Endothelial cell of umbilical vein (primary cell): ENCODE measurements around the gene EPB41L2. TPM values are rescaled to one million over a fixed set of nuclear protein-coding genes. Genes with fewer than 3 reads are reported as not detected.

Experiments
- BruUV-seq: library from RNA; stranded (reverse); fragments of 400-500 nt; replicated peaks from 2 replicates; lab custom pipeline; 2021; lab: Mats Ljungman, UMichigan
- CTCF ChIA-PET: fragments of 300-600, 350-600 bp; sonication (Branson Sonifier 250); formaldehyde crosslinking; loops from one replicate; lab custom pipeline; 2021; ENCODE audit warnings: antibody characterized with exemption, inconsistent platforms; lab: Charles Lee
- POLR2A ChIA-PET: fragments of 300-600, 350-600 bp; sonication (Branson Sonifier 250); formaldehyde crosslinking; loops from one replicate; lab custom pipeline; 2021; ENCODE audit warnings: antibody characterized with exemption, inconsistent platforms; lab: Charles Lee
- DNase-seq: peaks from one replicate; pipeline ENCODE4 v3.0.0-alpha.2; 2011; ENCODE audit warnings: low read depth, low spot score
- FAIRE-seq: peaks from 2 replicates; lab custom pipeline; 2011; peaks lifted over from hg19 to GRCh38; lab: Jason Lieb, UNC
- H2AFZ ChIP-seq: 2 replicates; pipeline ENCODE4 v1.6.0; 2012; ENCODE audit warnings: low read depth, low read length, control low read depth, inconsistent platforms
- H3K27ac ChIP-seq: 2 replicates; pipeline ENCODE4 v1.5.1; 2011; ENCODE audit warnings: low read depth, mild to moderate bottlenecking, control low read depth, low read length, moderate library complexity; ENCODE audit not compliant: insufficient read depth
- H3K27me3 ChIP-seq, 2 experiments: 2 replicates each; pipeline versions ENCODE4 v1.6.0 to v1.6.1; 2011; ENCODE audit warnings: low read length in 2 of 2, mixed read lengths in 1 of 2; ENCODE audit not compliant: control insufficient read depth in 2 of 2, insufficient read depth in 2 of 2
- H3K36me3 ChIP-seq, 2 experiments: 2 replicates in 1 of 2; 3 replicates in 1 of 2; pipeline ENCODE4 v1.5.1; 2011; ENCODE audit warnings: low read length in 2 of 2, mild to moderate bottlenecking in 1 of 2, moderate library complexity in 1 of 2; ENCODE audit not compliant: control insufficient read depth in 2 of 2, insufficient read depth in 2 of 2; ENCODE audit errors: extremely low read depth in 1 of 2
- H3K4me1 ChIP-seq: 3 replicates; pipeline ENCODE4 v1.5.1; 2011; ENCODE audit warnings: mild to moderate bottlenecking, low read length; ENCODE audit not compliant: control insufficient read depth, insufficient read depth; ENCODE audit errors: extremely low read depth
- H3K4me2 ChIP-seq: 2 replicates; pipeline ENCODE4 v1.6.1; 2011; ENCODE audit warnings: low read length, control low read depth, mixed read lengths; ENCODE audit not compliant: insufficient read depth
- H3K4me3 ChIP-seq, 3 experiments: fragments of 200-600 bp in 1 of 3; sonication (generic), shearing (Covaris generic) in 1 of 3; replicated peaks in 1 of 3; 2 replicates each; pipeline ENCODE4 v1.5.1; 2011 to 2016; ENCODE audit warnings: control low read depth in 3 of 3, low read length in 3 of 3, mild to moderate bottlenecking in 2 of 3, inconsistent platforms in 1 of 3, low read depth in 1 of 3, moderate library complexity in 1 of 3; ENCODE audit not compliant: insufficient read depth in 1 of 3
- H3K79me2 ChIP-seq: 2 replicates; pipeline ENCODE4 v1.6.0; 2012; ENCODE audit warnings: low read length, inconsistent platforms; ENCODE audit not compliant: control insufficient read depth, insufficient read depth
- H3K9ac ChIP-seq: replicated peaks from 2 replicates; pipeline ENCODE3; 2011; ENCODE audit warnings: low read length, control low read depth; ENCODE audit not compliant: insufficient read depth; ENCODE audit errors: extremely low read depth
- H3K9me1 ChIP-seq: replicated peaks from 3 replicates; pipeline ENCODE4 v1.6.0; 2011; ENCODE audit warnings: mild to moderate bottlenecking, low read length; ENCODE audit not compliant: control insufficient read depth, insufficient read depth; ENCODE audit errors: extremely low read depth
- H3K9me3 ChIP-seq: replicated peaks from 2 replicates; pipeline ENCODE4 v1.5.1; 2012; ENCODE audit warnings: low read length, inconsistent platforms; ENCODE audit not compliant: control insufficient read depth, insufficient read depth
- H4K20me1 ChIP-seq: replicated peaks from 2 replicates; pipeline ENCODE3; 2011; ENCODE audit warnings: mild to moderate bottlenecking, low read length; ENCODE audit not compliant: control insufficient read depth, insufficient read depth; ENCODE audit errors: extremely low read depth
- CTCF ChIP-seq, 2 donors: IDR thresholded peaks; 1 replicate in 1 of 2; 2 replicates in 1 of 2; pipeline ENCODE4 v1.5.1; 2011; ENCODE audit warnings: low read length in 2 of 2, mild to moderate bottlenecking in 2 of 2, moderate library complexity in 2 of 2, control low read depth in 1 of 2, inconsistent platforms in 1 of 2, low read depth in 1 of 2; ENCODE audit not compliant: insufficient read depth in 1 of 2; ENCODE audit errors: extremely low read depth in 1 of 2
- FOS ChIP-seq: IDR thresholded peaks from 2 replicates; pipeline ENCODE4 v1.6.1; 2011; ENCODE audit warnings: mild to moderate bottlenecking, low read length, moderate library complexity, borderline replicate concordance; ENCODE audit not compliant: insufficient read depth
- GATA2 ChIP-seq: IDR thresholded peaks from 2 replicates; pipeline ENCODE4 v1.7.0; 2011; ENCODE audit warnings: low read depth, mild to moderate bottlenecking, moderate library complexity, mixed read lengths, low read length; ENCODE audit not compliant: insufficient read length, insufficient read depth
- JUN ChIP-seq: IDR thresholded peaks from 2 replicates; pipeline ENCODE4 v1.6.1; 2011; ENCODE audit warnings: borderline replicate concordance, low read depth; ENCODE audit not compliant: insufficient read length, insufficient read depth
- MAX ChIP-seq: IDR thresholded peaks from 2 replicates; pipeline ENCODE4 v1.6.1; 2011; ENCODE audit not compliant: insufficient read depth, insufficient read length
- MYC ChIP-seq: IDR thresholded peaks from one replicate; pipeline ENCODE4 v1.6.1; 2011; ENCODE audit warnings: mild to moderate bottlenecking, low read depth, low read length
- POLR2A ChIP-seq: IDR thresholded peaks from 2 replicates; pipeline ENCODE4 v1.6.1; 2012; ENCODE audit warnings: low read depth, mild to moderate bottlenecking, control low read depth, low read length
- POLR2AphosphoS5 ChIP-seq: IDR thresholded peaks from 2 replicates; pipeline ENCODE4 v1.6.1; 2012; ENCODE audit warnings: low read depth, mild to moderate bottlenecking, control low read depth, low read length, moderate library complexity; ENCODE audit not compliant: insufficient read depth
- dilution Hi-C: fragments of 300-500 bp; cut with MboI; formaldehyde crosslinking; loops from one replicate; pipeline ENCODE4 v1.15.0; 2019; ENCODE audit warnings: low sequenced_read_pairs; ENCODE audit not compliant: extremely low pct_ligation_motif_present
- intact Hi-C: fragments of 100-400 bp; cut with micrococcal nuclease; formaldehyde crosslinking; loops from one replicate; pipeline ENCODE4 v1.10.0; 2022
- polyA plus RNA-seq, 4 experiments: library from polyadenylated mRNA; depleted of rRNA in 3 of 4; stranded (reverse) in 3 of 4; unstranded in 1 of 4; fragments of >200 nt; gene quantifications; 2 replicates each; pipeline versions ENCODE4 v1.2.1 to v1.2.3, GENCODE V29; 2011 to 2012; ENCODE audit warnings: missing spikeins in 1 of 4
- total RNA-seq: library from RNA; stranded (reverse); gene quantifications from 2 replicates; pipeline ENCODE4 v1.2.3, GENCODE V29; 2021

EPB41L2 gene
- total and polyA plus RNA-seq, 2 donors (not counting 3 experiments of a cell fraction or from before 2014, with no cell fraction given) = 26.5 to 87.7 TPM

GRCh38 chr6:130840050-130840449 is 223.0 kb downstream of the EPB41L2 start:
- intact Hi-C loops (no loop called here), dilution Hi-C loops (no loop called here)
- no TSS peak for BruUV-seq
- Histone ChIP-seq H3K27ac (no peak overlapping the region), H3K79me2 (no peaks in the 10 kb centered on the region), H3K9me1 (no peaks in the 10 kb centered on the region), H3K9ac (no peak overlapping the region), H3K4me2 (no peak overlapping the region), H4K20me1 (no peaks in the 10 kb centered on the region), H3K4me1 (no peaks in the 10 kb centered on the region), H3K27me3 (no peaks in the 10 kb centered on the region), H3K9me3 (no peaks in the 10 kb centered on the region), H3K4me3 (no peak overlapping the region), H2AFZ (no peak overlapping the region), H3K36me3 (no peaks in the 10 kb centered on the region)
- FAIRE-seq = no peak
- DNase-seq = no peak
- TF ChIP-seq FOS (no peak), JUN (no peak), POLR2AphosphoS5 (no peak), MAX (no peak), MYC (no peak), CTCF (IDR thresholded peaks at IDR 0.05; ENCODE audit: extremely low read depth in 1 of 2, insufficient read depth in 1 of 2, low read depth in 1 of 2, low read length in 2 of 2) (no peak), GATA2 (no peak), POLR2A (no peak)
- ChIA-PET POLR2A (no interaction called here), CTCF (no interaction called here)
